Measurements from ENCODE around the gene COL6A2. TPM values are rescaled to one million over a fixed set of nuclear protein-coding genes. Genes with fewer than 3 reads are reported as not detected.

The COL6A2 gene
- total and polyA plus RNA-seq, 2 experiments from 2014 or later = 650 to 1,939 TPM

GRCh38 chr21:46125846-46126301 lies 28.0 kb downstream of the COL6A2 start:
- no peaks in the 10 kb centered on the region for H3K9me3 ChIP-seq (ENCODE audit: low read depth)
- in situ Hi-C loops (cut with MboI) = no loop called here
- H3K79me2 ChIP-seq (ENCODE audit: insufficient read depth) = peaks cover 14% of the 10 kb centered on the region; the same call in 1 of the 2 replicates
- H3K27me3 ChIP-seq (replicated peaks; ENCODE audit: insufficient read depth) = no peaks in the 10 kb centered on the region
- WGBS, 2 experiments (ENCODE audit: low coverage in 1 of 2, low lambda C conversion rate in 2 of 2, missing lambda C conversion rate in 2 of 2) = 88 to 89% methylated on average over 43 to 47 of the region's 47 CpGs
- H3K4me3 ChIP-seq = no peak overlapping the region
- H3K4me1 ChIP-seq (ENCODE audit: insufficient read depth) = peaks cover 19% of the 10 kb centered on the region
- no peaks in the 10 kb centered on the region for H4K20me1 ChIP-seq (ENCODE audit: insufficient read depth)
- peaks cover 33% of the 10 kb centered on the region; the same call in 1 of the 2 replicates for H3K36me3 ChIP-seq (ENCODE audit: low read depth)
- no peak for DNase-seq
- H3K4me2 ChIP-seq (ENCODE audit: unreplicated experiment) = no peak overlapping the region
- H3K9me2 ChIP-seq (ENCODE audit: insufficient read depth) = no peaks in the 10 kb centered on the region
- no peak overlapping the region for H3K27ac ChIP-seq
- no peak for TF ChIP-seq EZH2 (IDR thresholded peaks at IDR 0.05; ENCODE audit: insufficient read depth, poor library complexity, severe bottlenecking)
- TF ChIP-seq EZH2phosphoT487 (IDR thresholded peaks at IDR 0.05; ENCODE audit: insufficient read depth, low read depth) = no peak
- peaks cover 54% of the 10 kb centered on the region for H3F3A ChIP-seq (ENCODE audit: insufficient read depth)
- no peak overlapping the region for H3K9ac ChIP-seq
- H2AFZ ChIP-seq = no peak overlapping the region

DNA sequence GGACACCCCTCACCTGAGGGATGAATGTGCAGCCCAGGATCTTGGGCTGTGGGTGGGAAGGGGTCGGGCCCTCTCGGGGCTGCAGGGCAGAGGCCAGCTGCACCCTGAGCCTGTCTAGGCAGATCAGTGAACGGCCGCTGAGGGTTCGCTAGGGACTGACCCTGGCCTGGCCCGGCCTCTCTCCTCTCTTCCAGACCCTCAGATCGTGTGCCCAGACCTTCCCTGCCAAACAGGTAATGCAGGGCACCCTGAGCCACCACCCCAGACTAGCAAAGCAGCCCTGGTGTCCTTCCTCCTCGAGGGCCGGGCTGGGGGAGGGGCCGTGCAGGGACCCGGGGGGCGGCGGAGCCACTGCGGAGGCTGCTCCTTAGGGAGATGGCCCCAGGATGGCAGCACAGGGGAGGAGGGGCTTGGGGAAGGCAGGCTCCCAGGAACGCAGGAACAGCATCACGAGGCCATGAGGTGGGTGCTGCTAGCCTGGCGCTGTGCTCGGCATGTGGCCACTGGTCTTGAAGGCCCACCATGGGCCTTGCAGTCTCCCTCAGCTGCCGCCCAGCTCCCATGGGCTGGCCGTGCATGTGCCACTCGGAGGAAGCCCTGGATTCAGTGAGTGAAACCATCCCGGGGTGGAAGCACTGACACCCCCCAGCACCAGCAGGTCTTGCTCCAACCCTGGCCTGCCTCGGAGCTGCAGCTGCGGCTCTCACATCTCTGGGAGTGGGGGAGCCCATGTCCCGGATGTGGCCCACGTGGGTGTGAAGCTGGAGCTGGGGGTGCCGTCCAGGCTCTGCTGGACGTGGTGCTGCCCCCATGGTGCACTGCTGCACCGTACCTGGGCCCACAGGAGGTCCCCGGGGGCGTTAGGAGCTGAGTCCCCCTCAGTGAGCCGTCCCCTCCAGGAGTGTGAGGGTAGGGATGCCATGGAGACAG lies 28.7 kb downstream of the COL6A2 start:
- WGBS, 2 experiments (ENCODE audit: low coverage in 1 of 2, low lambda C conversion rate in 2 of 2, missing lambda C conversion rate in 2 of 2) = 79 to 82% methylated on average over 25 to 30 of the region's 32 CpGs

GRCh38 chr21:46127239-46128105 lies 29.6 kb downstream of the COL6A2 start:
- in situ Hi-C loops (cut with MboI) = no loop called here
- H3K27me3 ChIP-seq (replicated peaks; ENCODE audit: insufficient read depth) = no peaks in the 10 kb centered on the region
- DNase-seq = no peak
- H3K4me1 ChIP-seq (ENCODE audit: insufficient read depth) = peaks cover 4% of the 10 kb centered on the region
- no peaks in the 10 kb centered on the region for H4K20me1 ChIP-seq (ENCODE audit: insufficient read depth)
- no peak overlapping the region for H3K9ac ChIP-seq
- H3K9me3 ChIP-seq (ENCODE audit: low read depth) = no peaks in the 10 kb centered on the region
- no peak overlapping the region for H2AFZ ChIP-seq
- H3K9me2 ChIP-seq (ENCODE audit: insufficient read depth) = no peaks in the 10 kb centered on the region
- H3K4me3 ChIP-seq = no peak overlapping the region
- peaks cover 27% of the 10 kb centered on the region; the same call in 1 of the 2 replicates for H3K36me3 ChIP-seq (ENCODE audit: low read depth)
- TF ChIP-seq EZH2 (IDR thresholded peaks at IDR 0.05; ENCODE audit: insufficient read depth, poor library complexity, severe bottlenecking) (no peak), EZH2phosphoT487 (IDR thresholded peaks at IDR 0.05; ENCODE audit: insufficient read depth, low read depth) (no peak)
- H3K4me2 ChIP-seq (ENCODE audit: unreplicated experiment) = no peak overlapping the region
- H3K79me2 ChIP-seq (ENCODE audit: insufficient read depth) = peaks cover 14% of the 10 kb centered on the region; the same call in 1 of the 2 replicates
- H3F3A ChIP-seq (ENCODE audit: insufficient read depth) = peaks cover 53% of the 10 kb centered on the region
- no peak overlapping the region for H3K27ac ChIP-seq
- 86 to 87% methylated on average over 32 to 38 of the region's 40 CpGs for WGBS, 2 experiments (ENCODE audit: low coverage in 1 of 2, low lambda C conversion rate in 2 of 2, missing lambda C conversion rate in 2 of 2)

More for the DNA sequence above, 28.7 kb downstream of the COL6A2 start:
- no peak for TF ChIP-seq EZH2phosphoT487 (IDR thresholded peaks at IDR 0.05; ENCODE audit: insufficient read depth, low read depth)
- no peak for TF ChIP-seq EZH2 (IDR thresholded peaks at IDR 0.05; ENCODE audit: insufficient read depth, poor library complexity, severe bottlenecking)
- Histone ChIP-seq H3K9me3 (ENCODE audit: low read depth) (no peaks in the 10 kb centered on the region), H3K79me2 (ENCODE audit: insufficient read depth) (peaks cover 14% of the 10 kb centered on the region; the same call in 1 of the 2 replicates), H4K20me1 (ENCODE audit: insufficient read depth) (no peaks in the 10 kb centered on the region), H3K9ac (no peak overlapping the region), H3K36me3 (ENCODE audit: low read depth) (peaks cover 30% of the 10 kb centered on the region; the same call in 1 of the 2 replicates), H3K4me3 (no peak overlapping the region), H3K4me2 (ENCODE audit: unreplicated experiment) (no peak overlapping the region), H3K4me1 (ENCODE audit: insufficient read depth) (peaks cover 13% of the 10 kb centered on the region), H3K27me3 (replicated peaks; ENCODE audit: insufficient read depth) (no peaks in the 10 kb centered on the region), H2AFZ (no peak overlapping the region), H3K9me2 (ENCODE audit: insufficient read depth) (no peaks in the 10 kb centered on the region), H3F3A (ENCODE audit: insufficient read depth) (peaks cover 55% of the 10 kb centered on the region), H3K27ac (no peak overlapping the region)
- in situ Hi-C loops (cut with MboI) = no loop called here
- no peak for DNase-seq

Data from GM23248 (cell line).